ENCODE results near the gene ACSM2A.
"Not testable (repeated sequence)": the region's sequence is repeated elsewhere in the genome, so short reads cannot be mapped to it uniquely, and the experiment has no call there.

Gene ACSM2A

GRCh38 chr16:20451364-20451763 lies at the start of gene ACSM2A:
Gene ACSM2A, plus strand, starts transcription at chr16:20451521. Its CDS starts 8,594 bp downstream, at chr16:20460115.
- not testable (repeated sequence) for DNase-seq

- DNase-seq: no peak
These were observed 48.7 kb upstream of the ACSM2A start for GRCh38 chr16:20402651-20403050.

GRCh38 chr16:20404637-20405036 lies 46.7 kb upstream of the ACSM2A start, which contains the start of gene PDILT:
Gene PDILT, minus strand, starts transcription at chr16:20404737. Its CDS starts 5,437 bp downstream, at chr16:20399300.
- no peak for DNase-seq

- DNase-seq: no peak
These were observed 41.8 kb upstream of the ACSM2A start, which contains the start of gene ACSM5 for GRCh38 chr16:20409398-20410120. Gene ACSM5, plus strand, starts transcription at chr16:20409534. Its CDS starts 1,951 bp downstream, at chr16:20411485.

GRCh38 chr16:20410121-20410723 lies 41.1 kb upstream of the ACSM2A start:
- DNase-seq: no peak

GRCh38 chr16:20411055-20411454 lies 40.3 kb upstream of the ACSM2A start:
- DNase-seq: no peak

GRCh38 chr16:20415541-20415940 lies 35.8 kb upstream of the ACSM2A start:
- DNase-seq: no peak

GRCh38 chr16:20419093-20419492 lies 32.2 kb upstream of the ACSM2A start:
- not testable (repeated sequence) for DNase-seq

- not testable (repeated sequence) for DNase-seq
These were observed 29.6 kb upstream of the ACSM2A start for GRCh38 chr16:20421748-20422147.

GRCh38 chr16:20423772-20424128 lies 27.6 kb upstream of the ACSM2A start:
- not testable (repeated sequence) for DNase-seq

GRCh38 chr16:20424129-20424866 lies 27.0 kb upstream of the ACSM2A start:
- no peak for DNase-seq

GRCh38 chr16:20427401-20427797 lies 23.9 kb upstream of the ACSM2A start:
- DNase-seq: not testable (repeated sequence)

- not testable (repeated sequence) for DNase-seq
These were observed 21.8 kb upstream of the ACSM2A start for GRCh38 chr16:20429499-20429898.

GRCh38 chr16:20430480-20430879 lies 20.8 kb upstream of the ACSM2A start:
- DNase-seq: not testable (repeated sequence)

GRCh38 chr16:20430948-20431347 lies 20.4 kb upstream of the ACSM2A start:
- no peak for DNase-seq

- not testable (repeated sequence) for DNase-seq
These were observed 12.4 kb upstream of the ACSM2A start for GRCh38 chr16:20438950-20439349.

GRCh38 chr16:20439820-20440231 lies 11.5 kb upstream of the ACSM2A start:
- not testable (repeated sequence) for DNase-seq

- not testable (repeated sequence) for DNase-seq
These were observed 10.6 kb upstream of the ACSM2A start for GRCh38 chr16:20440731-20441130.

- DNase-seq: no peak
These were observed 10.1 kb upstream of the ACSM2A start for GRCh38 chr16:20441191-20441590.

GRCh38 chr16:20441859-20442258 lies 9.5 kb upstream of the ACSM2A start:
- DNase-seq: not testable (repeated sequence)

GRCh38 chr16:20446652-20447393 lies 4.5 kb upstream of the ACSM2A start:
- not testable (repeated sequence) for DNase-seq

- DNase-seq: not testable (repeated sequence)
These were observed 2.3 kb downstream of the ACSM2A start for GRCh38 chr16:20453633-20454032.

GRCh38 chr16:20459227-20459626 lies 7.9 kb downstream of the ACSM2A start:
- DNase-seq: not testable (repeated sequence)

All from stimulated activated CD4-positive, alpha-beta T cell treated with anti-CD3 and anti-CD28 coated beads, Interleukin-4, amount 100 ng/mL, for 24 hours (primary cell).